Measurements from ENCODE around the gene HOXA4. TPM values are rescaled to one million over a fixed set of nuclear protein-coding genes. Genes with fewer than 3 reads are reported as not detected.
A peak's percentile ranks its signal among the peaks of the same experiment; 100 is the strongest.

HOXA4 gene
- total and polyA plus RNA-seq, 2 of the 4 experiments (the other 2 are of a cell fraction) = 0.36 to 8.0 TPM

- no peak for TF ChIP-seq FOS (IDR thresholded peaks at IDR 0.05; ENCODE audit: low read depth, low read length)
Observed at GRCh38 chr7:27119412-27119911, 11.1 kb downstream of the HOXA4 start (continued).

GRCh38 chr7:27118580-27118979 is 12.0 kb downstream of the HOXA4 start:
- no peaks in the 10 kb centered on the region for H3K9me3 ChIP-seq (ENCODE audit: control insufficient read depth, insufficient read depth, low read length)
- H3K4me3 ChIP-seq (ENCODE audit: insufficient read depth, low read depth, low read length) = peak overlapping the region; percentile 71; the same call in 1 of the 2 replicates
- H3K4me1 ChIP-seq (ENCODE audit: control insufficient read depth, insufficient read depth, low read length) = peaks cover 28% of the 10 kb centered on the region
- H2AK5ac ChIP-seq (ENCODE audit: low read depth, low read length) = peak overlapping the region; percentile 56; the same call in 1 of the 2 replicates
- in situ Hi-C loops (cut with MboI; ENCODE audit: low sequenced_read_pairs) = no loop called here
- WGBS, 2 experiments (ENCODE audit: extremely low coverage in 2 of 2, insufficient read length in 1 of 2) = 17% methylated on average over 1 of the region's 3 CpGs; no CpG with 5 or more reads in 1 of the 2 experiments
- POLR2A ChIA-PET (ENCODE audit: unreplicated experiment) = interaction anchor here (0.7 kb wide), 1 partner anchor 18 kb away, joined by 3 read pairs; no protein-coding TSS in a partner anchor
- intact Hi-C loops (cut with micrococcal nuclease) = no loop called here
- H2AFZ ChIP-seq (replicated peaks; ENCODE audit: low read length, poor library complexity) = peak overlapping the region; percentile 36
- peak overlapping the region; percentile 39; the same call in 1 of the 3 replicates for H2BK15ac ChIP-seq (ENCODE audit: low read depth, low read length)
- H2BK20ac ChIP-seq (ENCODE audit: low read depth, low read length) = peak overlapping the region; percentile 78
- peaks cover 7% of the 10 kb centered on the region; the same call in 1 of the 2 replicates for H3K9me1 ChIP-seq (ENCODE audit: insufficient read depth, low read length)
- H3K14ac ChIP-seq (replicated peaks; ENCODE audit: low read depth, low read length) = peak overlapping the region; percentile 76
- H3K79me1 ChIP-seq (ENCODE audit: low read depth in 1 of 2, low read length in 2 of 2) = peaks cover 0 to 40% of the 10 kb centered on the region in 2 experiments; a peak in 3 of 4 replicates
- peaks cover 9% of the 10 kb centered on the region; the same call in 1 of the 2 replicates for H3K36me3 ChIP-seq (ENCODE audit: control insufficient read depth, insufficient read depth, low read length)
- peak overlapping the region; percentile 39 for H2BK120ac ChIP-seq (ENCODE audit: low read depth, low read length)
- peak; percentile 2 for ATAC-seq (ENCODE audit: low read depth)
- peaks cover 10% of the 10 kb centered on the region for H4K20me1 ChIP-seq (ENCODE audit: insufficient read depth, low read length)
- H3K9ac ChIP-seq (ENCODE audit: low read depth, low read length) = peak overlapping the region; percentile 8
- TF ChIP-seq MAFK (IDR thresholded peaks at IDR 0.05; ENCODE audit: low read depth, low read length) (no peak), USF2 (IDR thresholded peaks at IDR 0.05; ENCODE audit: low read depth, low read length) (no peak), CHD1 (IDR thresholded peaks at IDR 0.05; ENCODE audit: low read depth, low read length) (no peak)
- peak overlapping the region; percentile 87 for H3K4ac ChIP-seq (ENCODE audit: low read depth, low read length)
- peak overlapping the region in 1 of 2 experiments; percentile 32; a peak in 3 of 4 replicates for H4K8ac ChIP-seq (ENCODE audit: low read depth in 2 of 2, low read length in 2 of 2)
- peak overlapping the region; percentile 24 for H4K5ac ChIP-seq (ENCODE audit: low read depth, low read length)
- CTCF ChIA-PET = no interaction called here
- H3K56ac ChIP-seq (ENCODE audit: extremely low read depth, insufficient read depth, low read length) = peak overlapping the region; percentile 83
- peak overlapping the region; percentile 69 for H4K91ac ChIP-seq (ENCODE audit: insufficient read depth, low read depth, low read length)
- BruUV-seq (replicated peaks) = no TSS peak
- no peaks in the 10 kb centered on the region for H3K27me3 ChIP-seq (ENCODE audit: control insufficient read depth, insufficient read depth, low read length)
- H3K23ac ChIP-seq (ENCODE audit: low read depth, low read length) = peak overlapping the region; percentile 89
- peak overlapping the region; percentile 80 for H2BK5ac ChIP-seq (ENCODE audit: low read depth, low read length, poor library complexity, severe bottlenecking)
- dilution Hi-C loops (cut with HindIII; ENCODE audit: low sequenced_read_pairs, unreplicated experiment) = no loop called here
- H3K4me2 ChIP-seq (ENCODE audit: low read depth, low read length) = peak overlapping the region; percentile 78
- H3K18ac ChIP-seq (ENCODE audit: low read depth, low read length) = peak overlapping the region; percentile 86
- H3K27ac ChIP-seq (ENCODE audit: insufficient read depth, low read length) = peak overlapping the region; percentile 74
- DNase-seq = no peak
- H2AK9ac ChIP-seq (replicated peaks; ENCODE audit: low read depth, low read length, poor library complexity) = peak overlapping the region; percentile 47

Measured in IMR-90 (cell line).